ENCODE results near the gene SH3RF1. TPM values are rescaled to one million over a fixed set of nuclear protein-coding genes. Genes with fewer than 3 reads are reported as not detected.

SH3RF1 gene
- total and polyA plus RNA-seq, 2 of the 8 experiments (the other 6 are each of a cell fraction or from before 2014, with no cell fraction given): 6.9 to 15.1 TPM

DNA sequence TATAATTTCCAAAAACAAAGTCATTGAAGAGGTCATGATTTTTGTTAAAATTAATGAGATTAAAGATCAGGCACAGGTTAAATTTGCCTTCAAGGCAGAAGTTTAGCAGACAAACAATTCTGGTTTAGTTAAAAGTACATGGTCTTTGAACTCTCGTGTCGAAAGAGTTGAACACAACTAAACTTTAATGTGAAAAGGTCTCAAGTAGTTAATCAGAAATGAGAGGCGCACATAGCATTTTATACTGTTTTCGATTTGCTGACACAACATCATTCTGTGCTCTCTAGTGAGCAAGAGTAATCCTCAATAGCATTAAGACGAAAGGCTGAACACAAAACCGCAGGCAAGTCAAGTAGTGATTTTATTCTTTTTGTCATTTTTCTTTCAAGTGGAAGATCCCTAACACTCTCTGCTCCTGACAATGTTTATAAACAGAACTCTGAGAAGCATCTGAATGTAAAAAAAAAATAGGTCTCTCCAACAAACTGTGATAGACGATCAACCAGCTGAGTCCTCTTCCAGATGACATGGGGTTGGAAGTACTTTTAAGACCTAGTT, 49.8 kb downstream of the SH3RF1 start:
- no peak overlapping the region for H2AK5ac ChIP-seq (ENCODE audit: low read depth, low read length)
- H3K79me1 ChIP-seq (ENCODE audit: low read depth, low read length): peaks cover 2% of the 10 kb centered on the region; the same call in 1 of the 2 replicates
- DNase-seq (ENCODE audit: low read depth in 1 of 2, low spot score in 2 of 2) (no peak), FAIRE-seq (no peak)
- no peaks in the 10 kb centered on the region for H3K27me3 ChIP-seq (replicated peaks in 1 of 4; ENCODE audit: control insufficient read depth in 3 of 4, extremely low read depth in 1 of 4, insufficient read depth in 3 of 4, low read length in 3 of 4)
- no peak overlapping the region for H3K18ac ChIP-seq (ENCODE audit: extremely low read depth, low read length)
- H2BK15ac ChIP-seq (ENCODE audit: low read length): no peak overlapping the region
- no peak overlapping the region for H3K4me2 ChIP-seq (ENCODE audit: insufficient read depth in 1 of 2, low read depth in 2 of 2, low read length in 2 of 2)
- 94% methylated on average over 7 of the region's 7 CpGs; no CpG with 5 or more reads in 1 of the 2 experiments for WGBS, 2 experiments (ENCODE audit: extremely low coverage in 1 of 2, insufficient coverage in 1 of 2, insufficient read length in 1 of 2, insufficient replicate concordance in 2 of 2, low coverage in 1 of 2, low lambda C conversion rate in 2 of 2, missing lambda C conversion rate in 1 of 2)
- H2AFZ ChIP-seq (ENCODE audit: low read length): no peak overlapping the region
- H3K23me2 ChIP-seq (ENCODE audit: low read depth, low read length): no peaks in the 10 kb centered on the region
- no peaks in the 10 kb centered on the region for H4K20me1 ChIP-seq (replicated peaks in 1 of 2; ENCODE audit: control insufficient read depth in 1 of 2, insufficient read depth in 2 of 2, low read length in 2 of 2)
- no peaks in the 10 kb centered on the region for H3K36me3 ChIP-seq (ENCODE audit: control insufficient read depth in 2 of 4, insufficient read depth in 4 of 4, low read length in 3 of 4)
- H2BK12ac ChIP-seq (ENCODE audit: low read depth, low read length): no peak overlapping the region
- H4K8ac ChIP-seq (ENCODE audit: extremely low read depth, insufficient read depth, low read length): no peak overlapping the region
- no peak overlapping the region for H3K4me3 ChIP-seq (ENCODE audit: extremely low read depth in 1 of 4, insufficient read depth in 2 of 4, low read depth in 3 of 4, low read length in 4 of 4)
- ChIA-PET POLR2A (ENCODE audit: partially characterized antibody) (interaction anchor here (1.1 kb wide), 1 partner anchor 9 kb away, joined by 3 read pairs; no protein-coding TSS in a partner anchor), CTCF (ENCODE audit: partially characterized antibody) (interaction anchor here (0.6 to 1.7 kb wide), 3 partner anchors 10 to 276 kb away, joined by 3 to 4 read pairs (median 4); no protein-coding TSS in a partner anchor)
- no peaks in the 10 kb centered on the region for H3K9me3 ChIP-seq (ENCODE audit: insufficient read depth in 2 of 2, low read depth in 1 of 2, low read length in 1 of 2)
- H2BK120ac ChIP-seq (replicated peaks; ENCODE audit: low read depth, low read length): no peak overlapping the region
- no peak overlapping the region for H3K4ac ChIP-seq (replicated peaks; ENCODE audit: insufficient read length, low read depth, low read length)
- H3K23ac ChIP-seq (ENCODE audit: insufficient read length): no peak overlapping the region
- H2BK5ac ChIP-seq (ENCODE audit: low read depth, low read length): no peak overlapping the region
- no peak overlapping the region for H3K27ac ChIP-seq (ENCODE audit: low read depth, low read length)
- H3K9ac ChIP-seq (replicated peaks in 1 of 4; ENCODE audit: extremely low read depth in 1 of 4, low read depth in 3 of 4, low read length in 3 of 4): no peak overlapping the region
- no peak overlapping the region for H4K5ac ChIP-seq (ENCODE audit: insufficient read length, low read depth, low read length)
- H3K4me1 ChIP-seq (replicated peaks in 1 of 4; ENCODE audit: control insufficient read depth in 3 of 4, insufficient read depth in 4 of 4, low read length in 3 of 4): no peaks in the 10 kb centered on the region
- H4K91ac ChIP-seq (replicated peaks; ENCODE audit: insufficient read length, low read length): no peak overlapping the region
- no peak overlapping the region for H3K56ac ChIP-seq (replicated peaks; ENCODE audit: insufficient read length, low read depth, low read length)
- no peak overlapping the region for H2BK20ac ChIP-seq (ENCODE audit: low read length)
- no peaks in the 10 kb centered on the region; a peak in 1 of 4 replicates for H3K79me2 ChIP-seq (ENCODE audit: control insufficient read depth in 1 of 2, insufficient read depth in 2 of 2, low read length in 2 of 2)
- no peak overlapping the region for H3K14ac ChIP-seq (ENCODE audit: insufficient read length)
- no peak for TF ChIP-seq TAF7 (optimal IDR thresholded peaks at IDR 0.05; ENCODE audit: borderline replicate concordance, low read depth, low read length)
- TF ChIP-seq POLR2AphosphoS5 (IDR thresholded peaks at IDR 0.05; ENCODE audit: low read depth, low read length): no peak
- TF ChIP-seq SIRT6 (IDR thresholded peaks at IDR 0.05; ENCODE audit: low read length): no peak
- no peak for TF ChIP-seq SP4 (IDR thresholded peaks at IDR 0.05; ENCODE audit: low read length)
- no peak for TF ChIP-seq JUN (IDR thresholded peaks at IDR 0.05; ENCODE audit: low read depth, low read length)
- no peak for TF ChIP-seq SP1 (IDR thresholded peaks at IDR 0.05; ENCODE audit: low read depth, low read length)
